UCSD-AML1 (cell line): ENCODE measurements around the gene PHYHD1.
"Not testable (repeated sequence)": the region's sequence is repeated elsewhere in the genome, so short reads cannot be mapped to it uniquely, and the experiment has no call there.

Source experiments
- DNase-seq: peaks from one replicate; lab custom pipeline; 2025; ENCODE audit not compliant: unreplicated experiment; lab: John Stamatoyannopoulos, UW

PHYHD1 gene

DNA sequence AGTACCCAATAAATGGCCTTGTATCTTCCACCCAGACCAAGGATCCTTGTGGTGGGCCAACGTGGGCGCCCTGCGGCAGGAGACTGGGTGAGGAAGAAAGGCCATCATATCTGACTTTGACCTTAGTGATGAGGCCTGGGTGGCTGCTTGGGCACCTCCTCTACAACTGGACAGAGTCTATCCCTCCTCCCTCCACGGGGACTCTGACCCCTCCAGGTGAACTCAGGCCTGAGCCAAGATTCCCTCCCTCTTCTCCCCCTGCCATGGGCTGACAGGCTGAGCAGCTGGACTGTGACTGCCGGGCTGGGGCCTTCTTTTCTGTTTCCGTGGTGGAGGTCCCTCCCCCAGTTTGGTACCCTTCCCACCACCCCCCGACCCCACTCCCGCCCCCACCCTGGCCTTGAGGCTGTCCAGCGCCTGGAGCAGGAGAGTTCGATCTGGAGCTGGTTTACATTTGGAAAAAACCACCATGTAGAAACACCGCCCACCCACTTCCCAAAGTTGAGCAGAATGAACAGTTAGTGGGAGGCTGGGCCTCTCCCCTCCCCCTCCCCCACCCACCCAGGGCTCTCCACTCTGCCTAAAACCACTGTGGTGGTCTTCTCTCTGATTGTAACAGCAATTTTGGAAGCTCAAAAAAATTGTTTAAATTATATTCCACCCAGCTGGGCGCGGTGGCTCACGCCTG lies 1.2 kb upstream of the PHYHD1 start:
- DNase-seq, result no peak

DNA sequence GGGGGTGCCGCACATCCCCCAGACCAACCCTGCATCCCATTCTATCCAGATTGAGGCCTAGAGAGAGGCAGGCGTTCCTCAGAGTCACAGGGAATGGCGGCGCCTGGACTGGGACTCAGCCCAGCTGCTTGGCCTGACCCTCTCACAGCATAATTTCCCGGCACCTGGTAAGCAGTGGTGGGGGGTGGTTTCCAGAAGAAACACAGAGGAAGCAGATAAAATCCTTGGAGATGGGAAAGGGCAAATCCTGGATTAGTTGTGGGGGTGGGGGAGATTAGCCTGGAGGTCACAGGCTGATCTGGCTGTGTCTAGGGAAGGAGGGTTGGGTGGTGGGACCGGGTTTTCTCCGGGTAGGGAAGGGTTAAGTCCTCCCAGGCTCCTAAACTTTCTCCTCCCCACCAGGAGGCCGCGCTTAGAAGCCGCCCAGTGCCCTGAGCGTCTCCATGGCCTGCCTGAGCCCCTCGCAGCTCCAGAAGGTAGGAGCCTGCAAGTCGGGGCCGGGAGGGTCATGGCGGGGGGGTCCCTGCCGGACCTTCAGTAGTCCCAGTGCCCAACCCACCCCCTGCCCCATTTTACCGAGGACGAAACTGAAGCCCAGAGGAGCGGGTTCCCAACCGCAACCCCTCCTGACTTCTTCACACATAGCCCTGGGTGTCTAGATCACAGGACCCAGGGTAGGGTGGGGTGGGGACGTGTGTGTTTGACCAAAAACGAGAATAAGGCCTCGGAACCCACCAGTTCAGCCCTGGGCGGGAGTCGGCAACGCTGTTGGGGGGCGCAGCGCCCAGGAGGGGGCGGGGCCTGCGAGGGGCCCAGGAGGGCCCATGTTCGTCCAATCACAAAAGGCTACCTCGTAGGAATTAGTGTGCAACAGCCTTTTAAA lies 1.3 kb downstream of the PHYHD1 start:
- DNase-seq, result no peak

DNA sequence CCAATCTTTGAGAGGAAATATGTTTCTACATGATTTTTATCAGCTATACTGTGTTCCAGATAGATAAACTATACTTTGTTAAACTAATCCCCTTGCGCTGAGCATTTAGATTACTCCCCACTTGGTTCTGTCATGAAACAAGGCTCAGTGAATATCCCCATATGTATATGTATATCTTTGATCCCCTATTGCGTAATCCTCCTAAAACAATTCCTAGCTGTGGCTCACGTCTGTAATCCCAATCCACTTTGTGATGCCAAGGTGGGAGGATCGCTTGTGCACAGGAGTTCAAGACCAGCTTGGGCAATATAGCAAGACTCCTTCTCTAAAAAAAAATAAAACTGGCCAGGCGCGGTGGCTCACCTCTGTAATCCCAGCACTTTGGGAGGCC lies 2.7 kb downstream of the PHYHD1 start:
- DNase-seq, result no peak

DNA sequence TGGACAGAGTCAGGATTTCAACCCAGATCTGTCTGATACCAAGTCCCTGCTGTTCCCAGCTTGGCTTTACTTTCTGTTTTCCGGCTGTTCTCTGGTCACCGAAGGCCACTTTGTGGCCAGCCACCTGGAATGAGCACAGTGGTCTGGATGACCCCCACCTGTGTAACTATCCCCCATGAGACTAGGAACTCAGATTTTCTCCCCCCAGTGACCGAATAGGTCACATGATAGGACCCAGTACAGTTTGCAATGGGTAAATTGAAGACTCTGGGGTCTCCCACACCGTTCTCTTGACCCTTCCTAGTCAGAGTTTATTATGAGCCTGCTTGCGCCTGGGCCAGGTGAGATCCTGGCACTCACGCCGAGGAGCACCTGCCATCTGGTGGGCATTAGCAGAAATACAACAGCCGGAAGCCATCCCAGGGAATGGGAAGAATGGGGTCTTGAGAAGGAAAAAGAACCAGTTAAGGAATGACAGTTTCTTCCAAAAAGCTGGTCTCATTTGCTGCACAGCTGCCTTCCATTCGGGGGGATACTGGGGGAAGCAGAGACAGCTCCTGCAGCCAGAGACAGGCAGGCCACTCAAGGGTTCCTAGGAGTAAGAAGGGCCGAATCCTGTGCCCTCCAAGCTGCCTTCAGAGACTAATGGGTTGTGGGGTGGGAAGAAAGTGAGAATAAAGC lies 7.1 kb downstream of the PHYHD1 start:
- peak; percentile 35 for DNase-seq

DNA sequence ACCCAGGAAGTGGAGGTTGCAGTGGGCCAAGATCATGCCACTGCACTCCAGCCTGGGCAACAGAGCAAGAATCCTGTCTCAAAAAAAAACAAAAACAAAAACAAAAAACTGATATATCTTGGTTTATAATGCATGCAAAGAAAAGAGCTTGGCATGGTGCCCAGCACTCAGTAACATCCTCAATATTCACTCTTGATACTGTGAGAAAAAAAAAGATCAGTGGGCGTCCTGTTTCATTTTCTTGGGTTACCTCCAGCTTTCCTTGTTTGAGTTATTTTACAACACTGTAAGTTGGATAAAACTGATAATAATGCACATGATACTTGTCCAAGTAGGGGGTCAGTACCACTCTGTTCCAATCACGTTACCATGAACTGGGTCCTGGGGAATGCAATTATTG lies 7.8 kb downstream of the PHYHD1 start:
- no peak for DNase-seq

DNA sequence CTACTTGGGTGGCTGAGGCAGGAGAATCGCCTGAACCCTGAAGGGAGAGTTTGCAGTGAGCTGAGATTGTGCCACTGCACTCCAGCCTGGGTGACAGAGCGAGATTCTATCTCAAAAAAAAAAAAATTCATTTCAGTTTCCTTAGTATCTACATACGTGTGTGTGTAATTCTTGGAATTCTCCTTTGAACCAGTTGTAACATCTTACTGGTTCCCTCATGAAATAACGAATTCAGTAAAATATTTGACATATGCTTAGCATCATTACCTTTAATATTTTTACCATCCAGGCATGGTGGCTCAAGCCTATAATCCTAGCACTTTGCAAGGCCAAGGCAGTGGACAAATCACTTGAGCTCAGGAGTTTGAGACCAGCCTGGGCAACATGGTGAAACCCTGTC lies 8.8 kb downstream of the PHYHD1 start:
- DNase-seq, result no peak

DNA sequence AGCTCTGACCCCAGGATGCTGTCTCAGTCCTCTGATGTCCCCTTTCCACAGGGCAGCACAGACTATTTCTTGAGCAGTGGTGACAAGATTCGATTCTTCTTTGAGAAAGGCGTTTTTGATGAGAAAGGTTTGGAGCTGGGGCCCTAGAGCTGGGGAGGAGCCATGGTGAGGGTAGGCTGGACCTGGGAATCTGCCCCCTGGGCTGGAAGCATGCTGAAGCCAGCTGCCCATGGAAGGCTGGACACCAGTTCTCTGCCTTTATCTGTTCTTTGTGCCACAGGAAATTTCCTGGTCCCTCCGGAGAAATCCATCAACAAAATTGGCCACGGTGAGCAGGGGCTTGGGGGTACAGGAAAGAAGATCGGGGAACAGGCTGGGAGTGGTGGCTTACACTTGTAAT lies 12.9 kb downstream of the PHYHD1 start:
- DNase-seq, result no peak

DNA sequence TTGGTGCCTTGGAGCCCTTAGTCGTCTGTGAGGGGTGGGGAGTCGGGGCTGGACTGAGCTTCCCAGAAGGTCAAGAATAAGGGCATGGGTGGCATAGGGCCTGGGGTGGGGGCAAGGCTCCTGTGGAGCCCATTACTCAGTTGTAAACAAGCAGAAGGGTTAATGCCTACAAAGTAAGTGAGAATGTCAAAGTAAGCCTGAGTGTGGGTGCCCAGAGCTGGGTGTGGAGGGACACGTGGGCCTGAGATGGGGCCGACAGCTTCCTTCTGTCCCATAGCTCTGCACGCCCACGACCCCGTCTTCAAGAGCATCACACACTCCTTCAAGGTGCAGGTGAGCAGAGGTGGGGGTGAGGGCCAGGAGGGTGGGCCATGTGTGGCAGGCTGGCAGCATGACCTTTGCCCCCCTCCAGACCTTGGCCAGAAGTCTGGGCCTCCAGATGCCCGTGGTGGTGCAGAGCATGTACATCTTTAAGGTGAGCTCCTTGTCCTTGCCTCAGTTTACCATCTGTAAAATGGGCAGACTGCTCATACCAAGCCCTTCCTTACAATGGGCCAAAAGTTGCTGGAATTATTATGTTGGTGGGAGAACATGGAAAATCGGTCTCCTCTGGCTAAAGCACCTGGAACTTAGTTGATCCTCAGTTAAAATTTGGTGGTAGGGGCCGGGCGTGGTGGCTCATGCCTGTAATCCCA lies 15.5 kb downstream of the PHYHD1 start:
- DNase-seq, result no peak

DNA sequence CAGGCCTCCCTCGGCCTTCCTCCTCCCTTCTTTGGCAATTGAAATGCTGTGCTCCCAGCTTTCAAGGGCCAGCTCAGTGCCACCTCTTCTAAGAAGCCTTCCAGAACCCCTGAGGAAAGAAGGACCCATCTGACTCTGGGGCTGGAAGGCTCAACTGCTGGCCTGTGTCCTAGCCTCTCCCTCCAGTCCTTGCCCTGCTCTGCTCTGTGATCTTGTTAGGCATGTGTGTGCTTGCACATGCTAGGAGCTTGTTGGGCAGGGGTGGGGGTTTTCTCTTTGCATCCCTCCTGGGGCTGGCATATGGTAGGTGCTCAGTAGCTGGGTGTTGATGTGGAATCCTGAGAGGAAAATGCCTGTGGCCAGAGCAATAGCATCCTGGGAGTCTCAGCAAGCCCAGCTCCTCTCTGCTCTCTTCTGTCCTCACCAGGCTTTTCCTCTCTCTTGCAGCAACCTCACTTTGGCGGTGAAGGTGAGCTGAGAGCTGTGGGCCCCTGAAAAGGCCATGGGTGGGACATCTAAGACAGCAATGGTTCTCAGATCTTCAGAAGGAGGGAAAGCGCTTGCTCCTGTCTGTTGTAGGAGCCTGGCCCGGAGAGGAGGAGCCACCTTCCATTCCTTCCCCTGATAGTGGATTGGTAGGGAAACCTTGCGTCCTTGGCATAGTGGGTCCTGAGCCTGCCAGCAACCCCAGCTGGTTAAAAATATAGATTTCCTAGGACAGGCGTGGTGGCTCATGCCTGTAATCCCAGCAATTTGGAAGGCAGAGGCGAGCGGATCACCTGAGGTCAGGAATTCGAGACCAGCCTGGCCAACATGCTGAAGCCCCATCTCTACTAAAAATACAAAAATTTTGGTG lies 16.8 kb downstream of the PHYHD1 start:
- DNase-seq, result no peak

DNA sequence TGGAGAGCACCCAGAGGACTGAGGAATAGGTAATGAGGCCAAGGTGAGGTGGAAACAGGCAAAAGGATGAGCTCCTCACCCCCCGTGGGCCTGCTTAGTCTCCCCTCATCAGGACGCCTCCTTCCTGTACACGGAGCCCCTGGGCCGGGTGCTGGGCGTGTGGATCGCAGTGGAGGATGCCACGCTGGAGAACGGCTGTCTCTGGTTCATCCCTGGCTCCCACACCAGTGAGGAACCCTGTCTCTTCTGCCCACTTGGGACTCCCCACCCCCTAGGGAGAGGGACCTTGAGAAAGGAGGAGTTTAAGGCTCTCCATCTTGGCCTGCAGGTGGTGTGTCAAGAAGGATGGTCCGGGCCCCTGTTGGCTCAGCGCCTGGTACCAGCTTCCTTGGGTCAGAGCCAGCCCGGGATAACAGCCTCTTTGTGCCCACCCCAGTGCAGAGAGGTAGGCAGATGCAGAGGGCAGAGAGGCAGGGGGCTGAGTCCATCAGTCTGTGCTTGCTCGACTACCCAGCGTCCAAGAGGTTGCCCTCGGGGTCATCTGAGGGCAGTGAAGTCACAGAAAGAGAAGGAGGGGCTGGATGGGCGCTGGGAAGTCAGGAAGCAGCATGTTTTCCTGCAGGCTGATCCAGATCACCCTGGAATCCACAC lies 19.6 kb downstream of the PHYHD1 start:
- DNase-seq, result no peak

DNA sequence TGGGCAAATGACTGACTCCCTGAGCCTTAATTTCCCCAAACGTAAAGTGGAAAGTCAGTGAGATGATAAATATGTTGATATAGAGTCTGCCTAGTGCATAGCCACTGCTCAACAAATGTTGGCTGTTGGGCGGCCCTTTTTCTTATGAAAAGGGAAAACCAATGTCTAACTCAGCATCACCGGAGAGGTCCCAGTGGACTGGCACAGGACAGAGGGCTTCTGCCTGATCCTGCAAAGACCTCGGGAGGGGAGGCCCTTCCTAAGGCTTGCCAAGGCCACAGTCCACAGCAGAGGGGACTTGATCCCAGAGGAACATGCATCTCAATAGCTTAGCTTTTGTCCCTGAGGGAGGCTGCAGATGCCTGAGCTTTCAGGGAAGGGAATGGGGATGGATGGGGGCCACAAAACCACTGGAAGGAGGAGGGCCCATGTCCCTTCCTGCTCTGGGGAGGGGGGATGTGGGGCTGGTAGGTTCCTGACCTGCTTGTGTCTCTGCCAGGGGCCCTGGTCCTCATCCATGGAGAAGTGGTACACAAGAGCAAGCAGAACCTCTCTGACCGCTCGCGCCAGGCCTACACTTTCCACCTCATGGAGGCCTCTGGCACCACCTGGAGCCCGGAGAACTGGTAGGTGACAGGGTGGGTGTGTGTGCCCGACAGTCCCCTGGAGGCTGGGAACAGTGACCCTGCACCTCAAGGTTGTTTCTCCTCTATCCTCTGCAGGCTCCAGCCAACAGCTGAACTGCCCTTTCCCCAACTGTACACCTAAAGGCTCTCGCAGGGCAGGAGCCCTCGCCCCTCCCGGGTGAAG lies 20.4 kb downstream of the PHYHD1 start:
- DNase-seq, result no peak

DNA sequence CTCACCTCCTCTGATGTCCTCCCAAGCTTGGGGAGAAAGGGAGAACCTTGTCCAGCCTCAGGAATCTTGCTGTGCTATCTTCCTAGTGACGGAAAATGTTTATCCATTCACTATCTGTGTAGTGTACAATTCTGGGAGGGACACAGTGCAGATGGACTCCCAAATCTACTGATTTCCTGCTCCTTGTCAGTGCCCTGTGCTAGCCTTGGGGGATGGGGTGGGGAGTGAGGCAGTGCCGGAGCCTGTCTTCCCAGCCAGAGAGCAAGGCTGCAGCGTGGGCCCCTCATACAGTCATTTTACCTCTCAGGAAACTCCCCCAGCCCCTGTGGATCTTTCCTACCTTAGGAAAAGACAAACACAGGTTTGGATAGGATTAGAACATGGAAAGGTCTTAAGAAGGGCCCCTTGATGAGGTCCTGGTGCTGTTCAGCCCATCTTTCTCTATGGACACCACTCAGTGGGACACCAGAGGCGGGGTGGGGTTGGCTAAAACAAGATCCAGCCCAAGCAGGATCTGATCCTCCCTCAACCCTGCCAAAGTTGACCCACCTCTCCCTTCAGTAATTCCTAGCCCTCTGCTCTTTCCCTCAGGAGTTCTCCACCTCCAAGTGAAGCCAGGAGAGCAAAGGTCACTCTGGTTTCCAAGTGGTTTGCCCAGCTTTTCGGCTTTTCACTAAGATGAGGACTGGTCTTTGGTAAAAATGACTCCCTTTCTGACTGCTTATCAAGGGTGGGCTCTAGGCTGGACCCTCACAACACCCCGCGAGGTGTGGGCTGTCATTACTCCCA lies 23.2 kb downstream of the PHYHD1 start:
- no peak for DNase-seq

DNA sequence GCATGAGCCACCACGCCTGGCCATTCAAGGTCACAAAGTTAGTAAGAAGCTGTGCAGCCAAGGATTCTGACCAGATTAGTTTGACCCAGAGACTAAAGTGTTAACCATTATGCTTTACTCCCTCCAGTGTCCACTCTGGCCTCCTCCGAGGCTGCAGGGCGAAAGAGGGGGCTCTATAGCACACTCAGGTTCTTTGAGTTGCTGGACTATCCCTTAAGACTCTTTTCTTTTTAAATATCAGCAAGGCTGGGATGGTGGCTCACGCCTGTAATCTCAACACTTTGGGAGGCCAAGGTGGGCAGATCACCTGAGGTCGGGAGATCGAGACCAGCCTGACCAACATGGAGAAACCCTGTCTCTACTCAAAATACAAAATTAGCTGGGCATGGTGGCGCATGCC lies 24.2 kb downstream of the PHYHD1 start:
- DNase-seq, result not testable (repeated sequence)

DNA sequence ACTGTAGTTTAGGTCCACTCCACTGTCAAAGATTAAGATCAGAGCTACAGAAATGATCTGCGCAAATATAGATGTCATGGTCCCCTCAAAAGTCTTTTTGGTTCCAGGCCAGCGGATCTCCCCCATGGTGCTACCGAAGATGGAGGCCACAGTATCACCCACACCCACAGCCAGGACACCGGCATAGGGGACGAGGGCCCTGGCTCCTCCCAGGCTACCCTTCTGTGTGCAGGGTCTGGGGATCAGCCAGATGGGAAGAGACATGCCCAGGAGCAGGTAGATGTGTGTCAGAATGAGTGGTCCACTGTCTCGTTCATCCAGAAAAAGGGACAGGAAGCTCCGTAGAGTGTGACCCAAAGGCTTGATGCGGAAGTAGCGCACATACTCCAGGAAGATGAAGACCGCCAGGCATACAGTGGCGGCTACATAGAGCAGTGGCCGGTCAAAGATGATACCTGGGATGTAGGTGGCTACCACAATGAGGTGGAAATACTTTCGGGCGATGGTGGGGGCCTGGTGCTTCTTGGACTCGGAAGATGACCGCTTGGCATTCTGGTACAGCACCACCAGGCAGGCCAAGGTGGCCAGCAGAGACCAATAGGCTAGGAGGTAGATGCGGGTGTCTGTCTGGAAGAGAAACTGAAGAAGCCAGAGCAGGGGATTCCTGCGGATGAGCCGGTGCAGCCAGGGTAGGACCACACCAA lies 25.2 kb downstream of the PHYHD1 start:
- no peak for DNase-seq

DNA sequence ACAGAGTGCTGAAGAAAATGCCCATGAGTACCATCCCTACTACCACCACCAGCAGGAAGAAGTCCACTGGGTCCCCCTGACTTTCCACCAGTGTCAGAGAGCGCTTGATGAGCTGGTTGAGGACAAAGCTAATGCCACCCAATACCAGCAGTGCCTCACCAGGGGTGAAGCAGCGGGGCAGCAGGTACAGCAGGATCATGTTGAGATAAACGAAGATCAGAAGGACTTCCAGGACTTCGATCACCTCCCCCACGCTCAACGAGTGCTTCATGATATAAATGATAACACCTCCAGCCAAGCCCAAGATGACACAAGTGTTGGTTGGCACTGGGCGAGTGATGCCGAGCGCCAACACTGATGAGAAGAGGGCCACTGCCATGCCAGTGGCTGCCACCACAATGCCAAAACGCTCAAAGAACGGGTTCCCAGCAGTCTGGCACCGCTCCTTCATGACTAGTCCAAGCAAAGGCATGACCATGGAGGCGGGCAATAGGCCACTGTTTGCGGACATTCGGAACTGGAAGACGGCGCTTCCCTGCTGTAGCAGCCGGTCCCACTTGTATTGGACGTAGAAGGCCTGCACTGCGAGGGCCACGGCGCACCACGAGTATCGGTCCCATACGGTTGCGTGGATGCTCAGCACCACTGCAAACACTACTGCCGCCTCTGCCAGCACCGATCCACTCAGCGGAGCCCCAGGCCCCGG lies 25.9 kb downstream of the PHYHD1 start:
- no peak for DNase-seq

DNA sequence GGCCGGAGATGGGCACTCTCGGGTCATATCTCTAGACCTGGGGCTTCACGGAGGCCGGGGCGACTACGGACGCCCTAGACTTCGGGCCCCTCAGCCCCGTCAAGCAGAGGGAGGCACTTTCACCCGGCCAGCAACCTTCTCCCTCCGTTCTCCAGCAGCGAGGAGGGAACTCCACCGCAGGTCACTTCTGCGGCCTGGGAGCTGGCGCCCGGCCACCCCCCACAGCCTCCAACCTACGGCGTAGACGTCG lies 26.4 kb downstream of the PHYHD1 start:
- no peak for DNase-seq

DNA sequence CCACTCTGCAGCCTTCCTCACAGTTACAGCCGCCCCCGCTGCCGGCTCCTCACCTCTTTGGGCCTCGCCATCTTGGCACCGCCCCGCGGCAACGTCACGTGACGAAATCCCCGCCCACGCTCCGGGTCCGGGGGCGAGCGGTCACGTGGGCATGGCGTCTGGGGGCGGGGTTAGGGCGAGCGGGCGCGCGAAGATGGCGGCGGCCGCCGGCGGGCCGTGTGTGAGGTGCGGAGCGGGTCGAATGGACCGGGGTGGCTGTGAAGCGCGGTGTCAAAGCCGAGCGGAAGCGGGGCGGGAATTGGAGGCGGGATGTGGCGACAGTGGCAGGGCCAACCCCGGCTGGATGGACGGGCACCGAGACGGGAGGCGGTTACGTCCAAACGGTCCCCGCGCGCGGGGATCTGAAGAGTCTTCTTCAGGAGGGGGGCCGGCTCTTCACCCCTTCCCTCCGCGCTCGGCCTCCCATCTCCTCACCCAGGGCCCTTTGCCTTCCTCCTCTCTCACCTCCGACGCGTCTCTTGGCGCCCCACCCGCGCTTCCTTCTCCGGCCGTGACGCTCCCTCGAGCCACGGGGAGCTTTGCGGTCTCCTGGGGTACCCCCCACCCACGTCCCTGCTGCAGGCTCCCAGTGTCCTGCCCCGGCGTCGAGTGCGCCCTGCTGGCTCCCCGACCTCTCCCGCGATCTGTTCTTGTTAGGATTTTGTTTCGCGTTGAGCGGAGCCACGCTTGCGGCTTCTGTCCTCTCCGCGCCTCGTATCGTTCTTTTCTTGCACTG lies 26.9 kb downstream of the PHYHD1 start, which contains the start of the genes DOLK and NUP188:
DOLK (minus strand) TSS at position 77 of the 775 bp plus-strand sequence. CDS start 300 bp downstream, outside the sequence.
NUP188 (plus strand) TSS at position 173 of the 775 bp plus-strand sequence; CDS start at position 194, 21 bp downstream.
- peak; percentile 95 for DNase-seq
